ENCODE data around the gene CAND2. TPM values are rescaled to one million over a fixed set of nuclear protein-coding genes. Genes with fewer than 3 reads are reported as not detected.

The CAND2 gene
- 1.1 and 3.9 TPM in 2 replicates for total RNA-seq

DNA sequence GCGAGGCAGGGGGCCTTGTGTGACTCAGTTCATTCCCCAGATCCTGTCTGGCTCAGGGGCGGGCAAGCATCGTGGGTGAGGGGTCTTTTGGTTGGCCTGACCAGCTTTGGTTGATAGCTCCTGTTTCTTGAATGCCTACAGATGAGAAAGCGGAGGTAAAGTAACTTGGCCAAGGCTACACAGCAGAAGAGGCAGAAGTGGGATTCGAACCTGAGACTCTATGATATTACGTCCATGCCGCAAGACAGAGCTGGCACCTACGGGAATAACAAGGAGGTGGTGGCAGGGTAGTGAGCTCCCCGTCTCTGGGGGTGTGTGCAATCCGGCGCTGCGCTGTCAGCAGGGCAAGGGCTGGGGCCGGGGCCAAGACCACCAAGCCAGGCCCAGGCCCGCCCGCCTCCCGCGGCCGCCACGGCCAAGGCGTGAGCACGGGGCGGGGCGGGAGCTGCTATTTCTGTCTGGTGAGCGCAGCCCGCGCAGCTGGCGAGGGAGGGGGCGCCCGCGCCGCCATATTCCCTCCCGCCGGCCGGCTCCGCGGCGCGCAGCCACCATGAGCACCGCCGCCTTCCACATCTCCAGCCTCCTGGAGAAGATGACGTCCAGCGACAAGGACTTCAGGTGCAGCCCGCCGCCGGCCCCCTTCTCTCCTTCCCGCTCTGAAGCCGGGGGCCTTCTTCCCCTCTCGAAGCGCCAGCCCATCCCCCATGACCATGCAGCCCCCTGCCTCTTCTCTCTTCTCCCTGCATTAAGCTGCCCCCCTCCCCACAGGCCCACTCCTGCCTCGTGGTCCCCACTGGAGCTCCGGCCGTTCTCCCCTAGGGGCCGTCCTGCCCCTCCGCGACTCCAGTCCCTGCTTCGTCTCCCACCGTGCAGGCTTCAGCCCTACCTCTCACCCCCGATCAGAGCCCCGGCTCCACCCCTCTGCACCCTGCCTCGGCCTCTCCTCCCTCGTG is at the start of gene CAND2:
Gene CAND2 (plus strand): TSS at position 510 of the 953 bp plus-strand sequence. CDS start 41 bp downstream, at position 551.

DNA sequence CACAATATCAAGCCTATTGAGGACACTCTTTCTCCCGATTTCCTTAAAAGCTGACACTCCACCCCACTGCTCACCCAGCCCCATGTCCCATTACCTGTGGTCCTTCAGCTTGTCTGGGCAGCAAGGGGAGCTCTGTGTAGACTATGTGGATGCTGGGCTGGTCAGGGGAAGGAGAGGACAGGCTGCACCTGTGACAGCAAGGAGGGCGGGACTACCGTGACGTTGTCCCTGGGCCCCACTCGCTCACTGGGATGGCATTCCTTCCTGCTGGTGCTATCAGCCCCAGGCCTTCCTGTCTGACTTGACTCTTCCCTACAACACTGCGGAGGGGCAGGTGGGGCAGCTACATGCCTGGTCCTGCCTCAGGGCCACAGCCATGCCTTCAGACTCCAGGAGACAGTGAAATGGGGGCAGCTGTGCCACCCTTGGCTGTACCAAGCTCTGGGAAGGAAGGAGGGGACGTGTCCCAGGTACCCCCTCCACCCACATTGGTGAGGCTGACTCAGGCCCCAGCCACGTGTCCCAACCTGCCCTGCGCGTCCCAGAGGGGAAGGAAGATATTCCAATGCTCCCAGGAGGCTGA is 37.3 kb upstream of the CAND2 start, which contains the start of gene TMEM40:
Gene TMEM40 (minus strand): TSS at position 163 of the 583 bp plus-strand sequence. CDS start 9,427 bp downstream, outside the sequence.

DNA sequence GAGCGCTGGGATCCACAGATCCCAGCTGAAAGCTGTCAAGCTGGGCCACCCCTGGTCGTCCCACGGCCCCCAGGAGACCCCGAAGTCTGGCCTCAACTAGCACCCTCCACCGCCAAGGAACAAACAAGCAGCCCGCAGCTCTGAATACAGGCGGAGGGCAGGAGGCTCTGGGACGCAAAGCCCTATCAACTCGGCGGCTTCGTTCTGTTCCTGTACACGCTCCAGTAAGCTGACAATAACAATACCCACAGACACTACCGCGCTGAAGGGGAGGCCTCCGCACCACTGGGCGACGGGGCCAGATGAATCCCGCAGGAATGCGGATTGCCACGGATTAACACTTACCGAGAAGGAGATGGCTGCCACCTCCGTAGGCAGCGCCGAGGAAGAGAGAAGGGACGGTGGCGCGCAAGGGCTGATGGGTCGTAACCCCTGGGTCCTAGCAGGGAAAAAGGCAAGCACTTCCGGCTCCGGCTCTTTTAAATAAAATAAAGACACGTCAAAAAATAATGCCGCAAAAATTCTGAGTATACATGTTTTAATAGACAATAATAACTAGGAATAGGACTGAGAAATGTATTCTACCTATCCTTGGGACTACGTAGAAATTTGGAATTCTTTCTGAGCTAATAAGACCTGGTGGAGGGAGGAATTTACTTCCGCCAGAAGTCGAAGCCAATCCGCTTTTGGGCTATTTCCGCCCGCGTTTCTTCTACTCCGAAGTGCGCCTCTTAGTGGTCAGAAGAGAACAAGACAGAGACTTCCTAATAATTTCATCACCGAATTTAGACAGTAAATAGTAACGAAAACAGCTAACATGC is 44.9 kb downstream of the CAND2 start, which contains the start of gene RPL32:
Gene RPL32 (minus strand): TSS at position 417 of the 821 bp plus-strand sequence. CDS start 1,328 bp downstream, outside the sequence.

Other genes starting within 250 kb of the CAND2 start
- 31.2 and 32.8 TPM in 2 replicates for gene MKRN2, start 239.6 kb upstream of the CAND2 start, total RNA-seq
- 73.7 and 88.2 TPM in 2 replicates for gene RAF1, start 132.6 kb upstream of the CAND2 start, total RNA-seq
- not detected in 2 replicates for gene TMEM40, start 37.4 kb upstream of the CAND2 start, total RNA-seq
- 2,477 and 2,593 TPM in 2 replicates for gene RPL32, start 44.9 kb downstream of the CAND2 start, total RNA-seq

Measured in endothelial cell of coronary artery (primary cell).